Measurements from ENCODE around the gene TRAF6.
A peak's percentile ranks its signal among the peaks of the same experiment; 100 is the strongest.
"Not testable (repeated sequence)": the region's sequence is repeated elsewhere in the genome, so short reads cannot be mapped to it uniquely, and the experiment has no call there.

Gene TRAF6

DNA sequence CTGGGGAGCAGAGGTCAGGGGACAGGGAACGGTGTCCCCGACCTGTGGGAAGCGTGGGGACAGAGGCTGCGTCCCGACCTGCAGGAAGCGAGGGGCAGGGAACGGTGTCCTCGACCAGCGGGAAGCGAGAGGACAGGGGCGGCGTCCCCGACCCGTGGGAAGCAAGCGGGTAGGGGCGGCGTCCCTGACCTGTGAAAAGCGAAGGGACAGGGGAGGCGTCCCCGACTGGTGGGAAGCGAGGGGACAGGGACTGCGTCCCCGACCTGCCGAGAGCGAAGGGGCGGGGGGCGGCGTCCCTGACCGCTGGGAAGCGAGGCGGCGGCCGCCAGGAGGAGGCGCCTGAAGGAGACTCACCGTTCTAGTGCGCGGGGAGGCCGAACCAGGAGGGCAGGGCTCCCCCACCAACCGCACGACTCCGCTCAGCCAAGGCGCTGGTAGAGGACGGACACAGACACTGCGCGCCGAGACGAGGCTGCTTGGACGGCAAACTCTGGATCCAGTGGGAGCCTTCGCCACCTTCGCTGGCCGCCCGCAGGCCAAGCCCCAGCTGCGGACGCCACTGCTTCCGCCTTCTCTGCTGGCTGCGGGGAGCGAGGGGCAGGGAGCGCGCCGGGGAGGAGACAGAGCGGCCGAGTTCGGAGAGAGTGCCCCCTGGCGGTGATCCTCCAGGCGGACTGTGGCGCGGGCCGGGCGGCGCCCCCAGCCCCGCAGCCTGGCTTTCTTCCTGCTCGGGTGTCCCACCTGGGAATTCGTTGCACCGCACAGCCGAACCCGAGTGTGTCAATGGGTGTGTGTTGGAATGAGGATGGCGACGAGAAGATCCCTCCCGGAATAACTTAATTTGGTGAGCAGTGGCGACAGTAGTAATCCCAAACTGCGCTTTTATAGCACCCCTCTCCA lies at the start of gene TRAF6:
TRAF6 (minus strand) TSS at position 579 of the 900 bp plus-strand sequence. CDS start 8,757 bp downstream, outside the sequence.
- DNase-seq, result peak; percentile 87

DNA sequence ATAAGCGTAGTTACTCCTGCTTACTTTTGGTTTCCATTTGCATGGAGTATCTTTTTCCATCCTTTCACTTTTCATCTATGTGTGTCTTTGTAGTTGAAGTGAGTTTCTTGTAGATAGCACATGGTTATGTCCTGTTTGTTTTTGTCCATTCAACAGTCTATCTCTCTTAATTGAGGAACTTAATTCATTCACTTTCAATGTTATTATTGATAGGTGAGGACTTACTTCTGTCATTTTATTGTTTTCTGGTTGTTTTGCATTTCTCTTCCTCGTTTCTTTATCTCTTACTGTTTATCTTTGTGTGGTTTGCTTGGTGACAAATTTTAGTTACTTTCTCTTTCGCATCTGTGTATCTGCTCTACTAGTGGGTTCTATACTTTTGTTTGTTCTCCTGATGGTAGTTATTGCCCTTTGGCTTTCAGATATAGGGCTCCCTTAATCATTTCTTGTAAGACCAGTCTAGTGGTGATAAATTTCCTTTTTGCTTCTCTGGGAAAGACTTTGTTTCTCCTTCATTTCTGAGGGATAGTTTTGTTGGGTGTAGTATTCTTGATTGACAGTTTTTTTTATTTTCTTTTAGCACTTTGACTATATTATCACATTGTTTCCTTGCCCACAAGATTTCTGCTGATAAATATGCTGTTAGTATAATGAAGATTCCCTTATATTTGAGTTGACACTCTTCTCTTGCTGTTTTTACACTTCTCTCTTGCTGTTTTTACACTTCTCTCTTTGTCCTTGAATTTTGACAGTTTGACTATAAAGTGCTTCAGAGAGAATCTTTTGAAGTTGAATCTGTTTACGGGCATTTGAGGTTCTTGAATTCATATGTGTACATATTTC lies 48.7 kb upstream of the TRAF6 start:
- no peak for DNase-seq

GRCh38 chr11:36557991-36558390 lies 47.9 kb upstream of the TRAF6 start:
- no peak for DNase-seq

DNA sequence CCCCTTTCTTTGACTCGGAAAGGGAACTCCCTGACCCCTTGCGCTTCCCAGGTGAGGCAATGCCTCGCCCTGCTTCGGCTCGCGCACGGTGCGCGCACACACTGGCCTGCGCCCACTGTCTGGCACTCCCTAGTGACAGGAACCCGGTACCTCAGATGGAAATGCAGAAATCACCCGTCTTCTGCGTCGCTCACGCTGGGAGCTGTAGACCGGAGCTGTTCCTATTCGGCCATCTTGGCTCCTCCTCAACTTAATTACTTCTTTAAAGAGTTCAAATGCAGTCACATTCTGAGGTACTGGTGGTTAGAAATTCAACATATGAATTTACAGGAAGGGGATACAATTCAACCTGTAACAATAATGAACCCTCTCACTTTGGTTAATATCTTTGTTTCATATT lies 47.3 kb upstream of the TRAF6 start:
- DNase-seq, result not testable (repeated sequence)

GRCh38 chr11:36550385-36551115 lies 40.5 kb upstream of the TRAF6 start:
- DNase-seq, result no peak

- DNase-seq, result no peak
Observed at GRCh38 chr11:36540998-36541397, 30.9 kb upstream of the TRAF6 start.

GRCh38 chr11:36534276-36534840 lies 24.3 kb upstream of the TRAF6 start:
- no peak for DNase-seq

DNA sequence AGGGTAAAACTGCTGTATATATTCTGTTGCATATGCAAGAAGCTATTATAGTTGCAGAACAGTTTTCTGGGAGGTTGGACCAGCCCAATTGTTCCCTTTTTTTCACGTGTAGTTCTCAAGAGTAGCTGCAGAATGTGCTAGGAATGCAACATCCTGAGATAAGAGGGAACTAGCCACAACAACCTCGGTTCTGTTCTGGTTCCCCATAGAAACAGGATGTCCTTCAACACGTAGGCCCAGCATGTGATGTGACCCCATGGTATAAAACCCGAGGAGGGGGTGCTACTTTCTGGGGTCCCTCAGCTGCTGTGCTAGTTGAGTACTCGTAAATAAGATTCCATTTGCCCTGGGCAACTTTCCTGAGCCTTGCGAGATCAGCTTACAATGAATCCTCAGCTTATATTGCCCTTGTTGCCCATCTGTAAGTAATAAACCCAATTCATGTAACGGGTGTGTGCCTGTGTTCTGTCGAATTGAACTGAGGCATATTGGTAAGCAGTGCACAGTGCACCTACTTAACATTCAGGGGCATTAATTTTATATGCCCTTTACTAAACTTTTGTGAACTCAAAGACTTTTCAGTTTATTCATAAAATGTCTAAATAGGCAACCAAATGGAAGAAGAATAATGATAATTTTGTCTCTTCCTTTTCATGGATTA lies 23.0 kb upstream of the TRAF6 start:
- no peak for DNase-seq

DNA sequence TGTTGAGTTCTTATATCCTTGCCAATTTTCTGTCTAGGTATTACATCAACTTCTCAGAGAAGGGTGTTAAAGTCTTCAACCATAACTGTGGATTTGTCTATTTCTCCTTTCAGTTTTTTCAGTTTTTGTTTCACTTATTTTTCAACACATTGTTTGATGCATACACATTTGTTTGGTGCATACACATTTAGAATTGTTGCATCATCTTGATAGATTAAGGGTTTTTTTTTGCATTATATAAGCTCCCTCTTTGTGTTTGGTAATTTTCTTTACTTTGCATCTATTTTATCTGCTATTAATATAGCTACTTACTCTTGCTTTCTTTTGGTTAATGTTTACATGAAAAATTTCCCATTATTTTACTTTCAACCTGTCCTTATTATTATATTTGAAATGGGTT lies 20.8 kb upstream of the TRAF6 start:
- DNase-seq, result no peak

DNA sequence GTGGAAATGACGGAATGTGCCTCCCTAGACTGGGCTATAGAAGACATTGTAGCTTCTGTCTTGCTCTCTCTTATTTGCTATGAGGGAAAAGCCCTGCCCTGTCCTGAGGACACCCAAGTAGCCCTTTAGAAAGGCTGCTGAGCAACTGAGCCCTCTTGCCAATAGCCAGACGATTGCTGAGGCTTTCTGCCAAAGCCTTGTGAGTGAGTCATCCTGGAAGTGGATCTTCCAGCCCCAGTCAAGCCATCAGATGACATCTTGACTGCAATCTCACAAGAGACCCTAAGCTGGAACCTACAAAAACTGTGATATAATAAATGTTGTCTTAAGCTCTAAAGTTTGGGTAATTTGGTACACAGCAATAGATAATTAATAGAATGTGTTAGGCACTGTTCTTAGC lies 3.9 kb upstream of the TRAF6 start:
- DNase-seq, result no peak

- no peak for DNase-seq
Observed at GRCh38 chr11:36512016-36512415, 1.9 kb upstream of the TRAF6 start.

DNA sequence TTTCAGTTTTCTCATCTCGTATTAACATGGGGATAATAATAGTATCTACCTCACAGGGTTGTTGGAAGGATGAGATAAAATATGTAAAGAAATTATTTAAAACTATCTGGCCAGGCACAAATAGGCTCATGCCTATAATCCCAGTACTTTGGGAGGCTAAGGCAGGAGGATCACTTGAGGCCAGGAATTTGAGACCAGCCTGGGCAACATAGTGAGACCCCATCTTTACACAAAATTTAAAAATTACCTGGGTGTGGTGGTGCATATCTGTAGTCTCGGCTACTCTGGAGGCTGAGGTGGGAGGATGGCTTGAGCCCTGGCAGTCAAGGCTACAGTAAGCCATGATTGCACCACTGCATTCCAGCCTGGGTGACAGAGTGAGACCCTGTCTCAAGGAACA lies 990 bp upstream of the TRAF6 start:
- DNase-seq, result not testable (repeated sequence)

DNA sequence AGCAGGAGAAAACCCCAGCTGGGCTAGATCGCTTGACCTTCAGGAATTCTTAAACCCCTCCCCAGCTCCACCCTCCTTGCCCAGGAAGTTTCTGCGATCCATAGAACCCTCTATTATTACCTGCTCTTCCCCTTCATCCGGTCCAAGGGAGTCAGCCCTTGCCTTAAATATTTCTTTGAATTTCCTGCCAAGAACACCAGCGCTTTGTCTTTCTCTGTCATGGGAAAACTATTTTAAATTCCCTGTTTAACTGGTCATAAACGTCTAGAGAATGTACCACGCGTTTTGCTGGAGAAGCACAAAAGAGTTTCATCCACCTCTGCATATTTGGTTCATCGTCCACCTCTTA lies 496 bp upstream of the TRAF6 start:
- no peak for DNase-seq

- no peak for DNase-seq
Observed at GRCh38 chr11:36509201-36509639, 852 bp downstream of the TRAF6 start.

DNA sequence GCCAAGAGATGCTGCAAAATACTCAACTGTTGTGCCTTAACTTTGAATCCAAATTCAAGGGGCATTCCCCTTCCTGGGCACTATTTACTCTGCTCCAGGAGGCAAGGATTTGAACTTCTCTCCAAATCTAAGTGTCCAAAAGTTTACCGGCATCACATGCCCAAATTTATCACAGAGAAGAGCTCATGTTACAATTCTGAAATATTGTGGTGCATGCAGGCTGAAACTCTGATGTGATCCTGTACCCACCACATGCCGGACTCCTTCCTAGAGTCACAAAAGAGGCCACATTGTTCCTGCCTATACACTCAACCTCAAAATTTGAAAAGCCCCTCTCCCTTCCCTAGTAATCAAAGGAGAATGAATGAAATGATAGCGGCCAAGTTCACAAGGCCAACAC lies 1.3 kb downstream of the TRAF6 start:
- no peak for DNase-seq

DNA sequence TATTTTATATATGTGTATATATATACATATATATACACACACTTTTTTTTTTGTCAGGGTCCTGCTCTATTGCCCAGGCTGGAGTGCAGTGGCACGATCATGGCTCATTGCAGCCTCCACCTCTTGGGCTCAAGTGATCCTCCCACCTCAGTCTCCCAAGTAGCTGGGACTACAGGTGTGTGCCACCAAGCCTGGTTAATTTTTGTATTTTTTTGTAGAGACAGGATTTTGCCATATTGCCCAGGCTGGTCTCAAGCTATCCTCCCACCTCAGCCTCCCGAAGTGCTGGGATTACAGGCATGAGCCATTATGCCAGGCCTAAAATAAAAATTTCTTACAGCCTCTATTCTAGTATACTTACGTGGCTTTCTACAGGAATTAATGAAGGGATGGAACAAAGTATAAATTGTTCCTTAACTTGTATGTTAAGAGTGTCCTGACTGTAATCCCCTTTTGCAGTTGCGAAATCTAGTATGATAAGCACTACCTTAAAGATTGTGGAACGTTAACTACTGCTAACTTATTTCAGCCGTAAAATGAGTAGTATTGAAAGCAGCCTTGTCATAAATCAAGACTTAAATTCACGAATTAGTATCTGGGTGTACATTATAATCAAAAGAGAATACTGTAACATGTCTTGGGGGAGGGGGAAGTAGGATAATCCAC lies 2.1 kb downstream of the TRAF6 start:
- DNase-seq, result no peak

DNA sequence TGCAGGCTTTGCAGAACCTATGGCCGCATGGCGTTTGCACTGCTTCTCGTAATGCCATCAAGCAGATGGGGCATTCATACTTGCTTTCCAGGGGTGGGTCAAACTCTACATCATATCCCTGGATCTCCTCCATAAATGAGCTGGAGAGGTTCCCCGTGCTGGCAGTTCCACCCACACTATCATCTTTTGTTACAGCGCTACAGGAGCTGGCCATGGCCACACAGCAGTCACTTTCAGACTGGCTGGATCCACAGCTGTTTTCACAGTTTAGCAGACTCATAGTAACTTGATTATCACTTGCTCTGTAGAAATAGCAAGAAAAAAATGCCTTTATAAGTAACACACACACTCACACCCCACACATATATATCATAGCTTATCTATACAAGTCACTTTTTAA lies 8.8 kb downstream of the TRAF6 start:
- no peak for DNase-seq

- no peak for DNase-seq
Observed at GRCh38 chr11:36500315-36500721, 9.8 kb downstream of the TRAF6 start.

DNA sequence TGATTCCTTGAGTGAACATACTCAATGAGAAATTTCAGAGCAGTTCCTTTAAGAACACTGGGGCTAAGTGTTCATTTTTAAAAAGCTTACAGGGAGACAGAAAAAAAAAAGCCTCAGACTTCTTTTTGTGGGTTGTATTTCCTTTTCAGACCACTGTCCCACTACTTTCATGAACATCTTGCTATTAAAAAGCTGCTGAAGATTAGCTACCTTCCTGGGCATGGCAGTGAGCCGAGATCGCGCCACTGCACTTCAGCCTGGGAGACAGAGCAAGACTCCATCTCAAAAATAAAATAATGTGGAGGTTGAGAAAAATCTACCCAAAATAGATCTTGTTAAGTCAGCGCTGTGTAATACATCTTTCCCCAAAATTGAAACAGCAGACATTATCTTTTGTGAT lies 10.8 kb downstream of the TRAF6 start:
- no peak for DNase-seq

DNA sequence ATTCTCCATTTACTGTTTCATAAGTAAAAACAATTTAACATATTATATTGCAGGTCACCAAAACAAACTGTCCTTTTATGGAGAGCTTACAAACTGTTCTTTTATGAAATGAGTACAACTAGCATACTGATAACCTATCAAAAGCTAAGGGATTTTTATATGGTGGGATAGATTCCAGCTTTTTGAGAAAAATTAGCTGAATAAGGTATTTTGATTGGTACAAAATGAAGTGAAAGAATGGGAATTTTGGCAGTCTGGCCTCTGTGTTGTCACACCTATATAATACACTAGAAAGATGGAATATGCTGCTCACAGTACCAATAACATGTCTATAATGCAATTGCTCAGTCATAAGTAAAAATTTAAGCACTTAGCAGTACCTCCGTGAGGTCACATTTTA lies 11.4 kb downstream of the TRAF6 start:
- DNase-seq, result no peak

- no peak for DNase-seq
Observed at GRCh38 chr11:36493332-36493731, 16.7 kb downstream of the TRAF6 start.
